H1 (cell line): Measurements from ENCODE around the gene CEP89. TPM values are rescaled to one million over a fixed set of nuclear protein-coding genes. Genes with fewer than 3 reads are reported as not detected.

Source experiments
- GTF2F1 ChIP-seq: IDR thresholded peaks from 2 replicates; pipeline ENCODE4 v1.6.1; 2012; ENCODE audit warnings: low read depth, low read length, improper control_type of control experiment, borderline replicate concordance
- JUND ChIP-seq: IDR thresholded peaks from 2 replicates; pipeline ENCODE4 v1.6.1; 2011; ENCODE audit warnings: mild to moderate bottlenecking, improper control_type of control experiment, low read length
- SIX5 ChIP-seq: IDR thresholded peaks from 2 replicates; pipeline ENCODE4 v1.6.1; 2011; ENCODE audit warnings: mild to moderate bottlenecking, low read depth, low read length
- TAF7 ChIP-seq: optimal IDR thresholded peaks from 2 replicates; pipeline ENCODE3; 2011; ENCODE audit warnings: low read depth, mild to moderate bottlenecking, inconsistent platforms, low read length, moderate library complexity, borderline replicate concordance
- ZNF274 ChIP-seq: IDR thresholded peaks from 2 replicates; pipeline ENCODE4 v1.7.0; 2012; ENCODE audit warnings: low read length, borderline replicate concordance; ENCODE audit errors: extremely low read depth
- polyA plus RNA-seq, 7 experiments: library from polyadenylated mRNA; depleted of rRNA in 3 of 7; stranded (reverse) in 5 of 7; unstranded in 2 of 7; fragments of >200 nt in 5 of 7; fragments of 200-250 nt in 2 of 7; gene quantifications; 1 replicate in 5 of 7; 2 replicates in 1 of 7; 4 replicates in 1 of 7; pipeline versions ENCODE4 v1.2.1 to v1.2.3, GENCODE V29; 2011 to 2013; ENCODE audit warnings: missing spikeins in 2 of 7, mixed read lengths in 2 of 7
- total RNA-seq: library from RNA; stranded (reverse); fragmentation: NEBNext Ultra II Directional; extraction: Animal tissue kit (Norgen Biotek cat#: 25700); gene quantifications from 2 replicates; pipeline ENCODE4 v1.2.1, GENCODE V29; 2021
- TF ChIP-seq, protein P1 (sequence below): IDR thresholded peaks from 2 replicates; pipeline ENCODE4 v1.6.1; 2012; ENCODE audit warnings: low read length, inconsistent platforms

The CEP89 gene
- total and polyA plus RNA-seq, 2 of the 8 experiments (the other 6 are each of a cell fraction or from before 2014, with no cell fraction given) = 23.0 to 23.6 TPM

DNA sequence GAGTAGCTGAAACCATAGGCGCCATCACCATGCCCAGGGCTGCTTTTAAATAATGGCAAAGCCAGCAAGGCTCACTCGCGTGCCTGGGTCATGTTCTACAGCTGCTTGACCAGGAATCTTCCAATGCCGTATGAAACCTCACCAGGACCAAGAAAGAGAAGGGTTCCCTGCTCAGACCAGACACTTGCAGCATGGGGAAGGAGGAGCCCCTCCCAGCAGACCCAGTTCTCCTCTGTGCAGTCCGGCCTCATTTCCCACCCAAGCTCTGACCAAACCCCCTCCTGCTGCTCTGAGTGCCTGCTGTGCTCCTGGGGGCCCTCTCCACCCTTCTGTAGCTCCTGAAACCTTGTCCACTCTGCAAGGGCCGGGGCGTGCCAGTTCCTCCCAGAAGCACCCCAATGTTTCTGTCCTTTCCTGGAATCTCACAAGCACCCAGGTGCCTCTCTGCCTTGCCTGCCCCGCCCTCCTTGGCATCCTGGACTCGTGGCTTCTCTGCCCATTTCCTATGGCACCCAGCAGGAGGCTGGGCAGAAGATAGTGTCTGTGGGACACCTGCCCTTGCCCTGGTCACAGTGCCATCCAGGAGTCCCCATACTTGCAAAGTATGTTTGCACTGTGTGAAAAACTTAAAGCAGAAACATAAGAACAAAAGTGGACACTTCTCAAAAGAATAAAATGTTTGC lies 95.4 kb downstream of the CEP89 start (continued):
- TF ChIP-seq, protein P1, sequence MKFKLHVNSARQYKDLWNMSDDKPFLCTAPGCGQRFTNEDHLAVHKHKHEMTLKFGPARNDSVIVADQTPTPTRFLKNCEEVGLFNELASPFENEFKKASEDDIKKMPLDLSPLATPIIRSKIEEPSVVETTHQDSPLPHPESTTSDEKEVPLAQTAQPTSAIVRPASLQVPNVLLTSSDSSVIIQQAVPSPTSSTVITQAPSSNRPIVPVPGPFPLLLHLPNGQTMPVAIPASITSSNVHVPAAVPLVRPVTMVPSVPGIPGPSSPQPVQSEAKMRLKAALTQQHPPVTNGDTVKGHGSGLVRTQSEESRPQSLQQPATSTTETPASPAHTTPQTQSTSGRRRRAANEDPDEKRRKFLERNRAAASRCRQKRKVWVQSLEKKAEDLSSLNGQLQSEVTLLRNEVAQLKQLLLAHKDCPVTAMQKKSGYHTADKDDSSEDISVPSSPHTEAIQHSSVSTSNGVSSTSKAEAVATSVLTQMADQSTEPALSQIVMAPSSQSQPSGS = no peak
- TF ChIP-seq TAF7 (no peak), ZNF274 (no peak), GTF2F1 (no peak), SIX5 (no peak), JUND (no peak)
